Hepatocyte (in vitro differentiated cells): ENCODE results near the gene LGI4.

ENCODE experiments used
- CTCF ChIP-seq: fragments of 200-600 bp; sonication (generic); IDR thresholded peaks from 2 replicates; pipeline ENCODE4 v1.5.1; 2016; ENCODE audit warnings: antibody characterized with exemption, mild to moderate bottlenecking; ENCODE audit not compliant: poor library complexity
- EZH2 ChIP-seq: fragments of 200-600 bp; sonication (generic); IDR thresholded peaks from 2 replicates; pipeline ENCODE4 v1.6.1; 2016; ENCODE audit warnings: antibody characterized with exemption, mild to moderate bottlenecking, borderline replicate concordance

GRCh38 chr19:35112995-35113688 lies 21.7 kb downstream of the LGI4 start:
- TF ChIP-seq CTCF (no peak), EZH2 (no peak)
